Subcutaneous abdominal adipose tissue (tissue), 5 donors: ENCODE data around the gene CHIT1.

ENCODE experiments used
- H3K27ac ChIP-seq: one replicate; pipeline ENCODE4 v1.7.0; 2013; ENCODE audit warnings: low read depth, mild to moderate bottlenecking, inconsistent platforms, low read length, moderate library complexity
- H3K27me3 ChIP-seq, 5 donors: one replicate each; pipeline ENCODE4 v1.7.0; 2013; ENCODE audit warnings: low read length in 5 of 5, inconsistent platforms in 1 of 5; ENCODE audit not compliant: control insufficient read depth in 5 of 5, insufficient read depth in 4 of 5
- H3K36me3 ChIP-seq, 5 donors: one replicate each; pipeline ENCODE4 v1.7.0; 2013; ENCODE audit warnings: low read length in 5 of 5; ENCODE audit not compliant: control insufficient read depth in 5 of 5, insufficient read depth in 5 of 5
- H3K4me1 ChIP-seq, 5 donors: one replicate each; pipeline ENCODE4 v1.7.0; 2013; ENCODE audit warnings: low read length in 5 of 5, mild to moderate bottlenecking in 3 of 5, moderate library complexity in 1 of 5; ENCODE audit not compliant: control insufficient read depth in 5 of 5, insufficient read depth in 5 of 5
- H3K4me3 ChIP-seq, 5 donors: one replicate each; pipeline ENCODE4 v1.7.0; 2013; ENCODE audit warnings: low read length in 5 of 5, low read depth in 1 of 5
- H3K9ac ChIP-seq, 5 donors: one replicate each; pipeline ENCODE4 v1.7.0; 2013; ENCODE audit warnings: low read length in 5 of 5, mild to moderate bottlenecking in 4 of 5, moderate library complexity in 3 of 5
- H3K9me3 ChIP-seq, 5 donors: one replicate each; pipeline ENCODE4 v1.7.0; 2013; ENCODE audit warnings: low read length in 5 of 5; ENCODE audit not compliant: control insufficient read depth in 5 of 5
- donor health status: healthy.
- donor health status: healthy.
- donor health status: healthy.
- donor health status: healthy.
- donor health status: healthy.

The CHIT1 gene

DNA sequence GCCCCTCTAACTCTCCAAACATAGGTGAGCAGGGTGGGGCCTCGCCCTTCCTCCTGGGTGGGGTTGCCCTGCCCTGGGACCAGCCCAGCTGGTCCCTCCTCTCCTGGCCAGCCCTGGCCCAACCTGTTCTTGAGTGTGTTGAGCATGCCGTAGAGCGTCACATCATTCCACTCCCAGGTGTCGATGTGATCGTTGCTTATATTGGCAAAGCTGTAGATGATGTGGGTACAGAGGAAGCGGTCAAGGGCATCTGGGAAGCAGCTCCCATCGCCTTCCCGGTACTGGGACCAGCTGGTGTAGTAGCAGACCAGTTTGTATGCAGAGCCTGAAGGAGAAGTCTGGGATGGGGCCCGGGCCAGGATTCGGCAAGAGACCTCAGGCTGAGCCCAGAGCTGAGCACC lies 44.4 kb downstream of the CHIT1 start:
- Histone ChIP-seq H3K27me3 (no peaks in the 10 kb centered on the region), H3K9me3 (no peaks in the 10 kb centered on the region), H3K27ac (no peak overlapping the region), H3K9ac (no peak overlapping the region), H3K36me3 (no peaks in the 10 kb centered on the region), H3K4me1 (peaks cover 0 to 13% (median 8%) of the 10 kb centered on the region in 5 donors), H3K4me3 (no peak overlapping the region)

- H3K9me3 ChIP-seq: no peaks in the 10 kb centered on the region
- H3K27me3 ChIP-seq: peaks cover 0 to under 1% (median 0%) of the 10 kb centered on the region in 5 donors
- H3K4me1 ChIP-seq: peaks cover 0 to 13% (median 8%) of the 10 kb centered on the region in 5 donors
- no peaks in the 10 kb centered on the region for H3K36me3 ChIP-seq
- no peak overlapping the region for H3K4me3 ChIP-seq
- no peak overlapping the region for H3K9ac ChIP-seq
- H3K27ac ChIP-seq: no peak overlapping the region
Observed at GRCh38 chr1:203184467-203184866, 45.0 kb downstream of the CHIT1 start.

DNA sequence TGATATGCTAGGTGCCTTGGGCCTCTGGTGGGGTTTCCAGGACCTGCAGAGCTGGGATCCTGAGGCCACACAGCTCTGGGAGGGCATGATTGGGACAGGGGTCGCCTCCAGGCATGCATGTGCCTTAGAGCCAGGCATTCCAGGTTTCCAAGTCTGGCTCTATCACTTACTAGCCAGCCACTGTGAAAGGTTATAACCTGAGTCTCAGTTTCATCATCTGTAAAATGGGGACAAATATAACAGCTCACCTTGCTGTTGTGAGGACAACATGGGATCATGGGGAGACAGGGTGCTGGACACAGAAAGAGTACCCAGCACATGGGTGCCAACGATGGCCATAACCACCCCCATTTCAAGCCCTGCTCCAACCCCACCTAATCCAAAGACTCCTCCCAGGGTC lies 45.6 kb downstream of the CHIT1 start:
- Histone ChIP-seq H3K9ac (no peak overlapping the region), H3K27me3 (peaks cover 0 to 2% (median 0%) of the 10 kb centered on the region in 5 donors), H3K36me3 (no peaks in the 10 kb centered on the region), H3K27ac (no peak overlapping the region), H3K9me3 (no peaks in the 10 kb centered on the region), H3K4me3 (no peak overlapping the region), H3K4me1 (peaks cover 0 to 13% (median 8%) of the 10 kb centered on the region in 5 donors)

DNA sequence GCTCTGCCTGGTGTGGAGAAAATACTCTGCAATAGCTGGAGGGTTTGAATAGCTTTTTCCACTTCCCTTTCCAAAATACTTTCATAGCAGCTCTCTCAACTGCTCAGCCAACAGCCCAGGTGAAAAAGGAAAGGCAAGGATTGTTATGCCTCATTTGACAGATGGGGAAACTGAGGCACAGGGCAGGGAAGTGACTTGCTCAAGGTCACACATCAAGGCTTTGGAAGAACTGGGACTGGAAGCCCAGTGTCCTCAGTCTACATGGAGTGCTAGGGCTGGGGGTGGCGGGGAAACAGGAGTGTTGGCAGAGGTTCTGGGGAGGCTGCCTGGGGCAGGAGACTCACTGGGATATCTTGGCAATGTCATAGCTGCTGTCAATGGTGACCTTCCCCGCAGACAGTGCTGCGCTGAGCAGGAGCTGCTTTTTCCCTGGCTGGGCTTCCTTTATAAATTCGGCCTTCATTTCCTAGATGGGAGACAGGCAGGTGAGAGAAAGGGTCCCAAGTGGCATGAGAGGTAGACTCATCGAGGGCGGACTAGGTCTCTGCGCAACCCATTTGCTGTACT lies 47.0 kb downstream of the CHIT1 start:
- Histone ChIP-seq H3K4me3 (no peak overlapping the region), H3K27me3 (peaks cover 0 to 2% (median 0%) of the 10 kb centered on the region in 5 donors), H3K4me1 (peaks cover 0 to 17% (median 10%) of the 10 kb centered on the region in 5 donors), H3K36me3 (no peaks in the 10 kb centered on the region), H3K27ac (no peak overlapping the region), H3K9ac (no peak overlapping the region), H3K9me3 (no peaks in the 10 kb centered on the region)

DNA sequence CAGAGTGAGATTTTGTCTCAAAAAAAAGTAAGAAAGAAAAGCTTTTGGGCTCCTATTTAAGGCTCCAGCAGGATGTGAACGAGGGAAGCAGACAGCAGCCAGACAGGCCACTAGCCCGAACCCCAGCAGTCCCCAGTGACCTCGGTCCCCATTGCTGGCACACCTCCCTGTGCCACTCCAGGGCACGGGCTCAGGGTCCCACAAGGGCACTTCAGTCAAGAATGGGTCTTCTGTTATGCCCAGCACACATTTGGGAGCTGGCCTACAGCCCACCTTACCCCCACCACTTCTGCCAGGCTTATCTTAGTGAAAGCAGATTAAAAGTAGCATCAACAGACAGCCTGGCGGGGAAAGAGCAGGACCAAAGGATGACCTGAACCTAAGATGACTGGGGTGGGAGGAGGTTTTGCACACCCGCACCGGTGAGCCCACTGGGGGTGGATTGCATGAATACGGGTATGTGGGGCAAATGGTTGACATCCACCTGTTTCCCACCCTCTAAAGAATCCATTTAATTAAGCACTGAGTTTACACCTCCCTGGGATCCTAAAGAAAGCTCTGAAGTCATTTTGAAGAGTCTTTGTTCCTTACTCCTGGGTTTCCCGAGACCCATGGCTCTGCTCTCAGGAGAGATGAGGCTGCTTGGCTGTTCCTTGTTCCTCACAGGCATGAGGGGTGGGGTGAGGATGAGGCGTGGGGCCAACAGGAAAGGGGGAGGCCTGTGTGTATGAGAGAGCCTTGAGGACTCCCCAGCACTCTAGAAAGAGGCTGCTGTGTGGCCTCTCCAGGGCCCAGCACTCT lies 47.7 kb downstream of the CHIT1 start:
- H3K9ac ChIP-seq: no peak overlapping the region
- H3K9me3 ChIP-seq: no peaks in the 10 kb centered on the region
- peaks cover 0 to 2% (median 0%) of the 10 kb centered on the region in 5 donors for H3K27me3 ChIP-seq
- no peaks in the 10 kb centered on the region for H3K36me3 ChIP-seq
- H3K27ac ChIP-seq: no peak overlapping the region
- H3K4me1 ChIP-seq: peaks cover 0 to 14% (median 5%) of the 10 kb centered on the region in 5 donors
- H3K4me3 ChIP-seq: no peak overlapping the region

DNA sequence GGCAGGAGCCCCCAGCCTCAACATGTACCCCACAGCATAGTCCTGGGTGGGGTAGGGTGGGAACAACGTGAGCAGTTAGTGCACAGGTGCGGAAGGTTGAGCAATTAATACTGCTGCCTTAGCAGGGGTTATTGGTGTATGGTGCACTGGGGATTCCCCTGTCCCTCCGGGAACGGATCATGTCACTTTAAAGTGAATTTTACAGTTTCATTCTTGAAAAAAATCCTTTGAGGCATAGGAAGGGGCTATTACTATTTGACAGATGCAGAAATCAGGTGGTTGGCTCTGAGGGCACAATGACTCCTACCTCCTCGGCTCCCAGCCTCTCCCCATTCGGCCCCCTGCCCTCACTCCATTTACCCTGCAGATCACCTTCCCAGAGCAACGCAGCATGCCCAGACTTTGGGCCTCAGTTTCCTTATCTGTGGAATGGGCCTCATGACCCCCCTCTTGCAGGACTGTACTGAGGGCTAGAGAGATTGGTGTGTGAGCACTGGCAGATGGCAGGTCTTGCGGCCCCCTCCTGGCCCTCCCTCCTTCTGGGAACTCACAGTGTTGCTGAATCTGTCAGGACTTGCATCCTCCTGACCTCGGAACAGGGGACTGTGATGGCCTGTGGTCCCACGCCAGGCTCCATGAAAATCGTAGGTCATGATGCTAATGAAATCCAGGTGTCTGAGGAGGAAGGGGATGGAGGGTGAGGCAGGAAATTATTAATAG lies 48.7 kb downstream of the CHIT1 start:
- H3K27ac ChIP-seq: no peak overlapping the region
- no peaks in the 10 kb centered on the region for H3K36me3 ChIP-seq
- peaks cover 0 to 15% (median 4%) of the 10 kb centered on the region in 5 donors for H3K4me1 ChIP-seq
- H3K27me3 ChIP-seq: peaks cover 0 to 2% (median 0%) of the 10 kb centered on the region in 5 donors
- H3K9me3 ChIP-seq: no peaks in the 10 kb centered on the region
- H3K4me3 ChIP-seq: no peak overlapping the region
- no peak overlapping the region for H3K9ac ChIP-seq

GRCh38 chr1:203179667-203180005 lies 49.8 kb downstream of the CHIT1 start:
- Histone ChIP-seq H3K27ac (no peak overlapping the region), H3K36me3 (no peaks in the 10 kb centered on the region), H3K4me1 (peaks cover 0 to 19% (median 11%) of the 10 kb centered on the region in 5 donors)

GRCh38 chr1:203178821-203179666 lies 50.4 kb downstream of the CHIT1 start:
- Histone ChIP-seq H3K27ac (no peak overlapping the region), H3K4me1 (peaks cover 0 to 19% (median 11%) of the 10 kb centered on the region in 5 donors), H3K36me3 (no peaks in the 10 kb centered on the region), H3K4me3 (no peak overlapping the region), H3K9me3 (no peaks in the 10 kb centered on the region), H3K27me3 (peaks cover 0 to 2% (median 0%) of the 10 kb centered on the region in 5 donors), H3K9ac (no peak overlapping the region)

More at GRCh38 chr1:203179667-203180005, 49.8 kb downstream of the CHIT1 start:
- Histone ChIP-seq H3K9me3 (no peaks in the 10 kb centered on the region), H3K4me3 (no peak overlapping the region), H3K9ac (no peak overlapping the region), H3K27me3 (peaks cover 0 to 2% (median 0%) of the 10 kb centered on the region in 5 donors)

- Histone ChIP-seq H3K4me3 (no peak overlapping the region), H3K9ac (no peak overlapping the region), H3K36me3 (no peaks in the 10 kb centered on the region), H3K4me1 (peaks cover 0 to 19% (median 11%) of the 10 kb centered on the region in 5 donors), H3K27me3 (peaks cover 0 to 2% (median 0%) of the 10 kb centered on the region in 5 donors), H3K27ac (no peak overlapping the region), H3K9me3 (no peaks in the 10 kb centered on the region)
Observed at GRCh38 chr1:203178083-203178482, 51.4 kb downstream of the CHIT1 start.
